Endothelial cell of umbilical vein (primary cell): ENCODE measurements around the gene THEM5. TPM values are rescaled to one million over a fixed set of nuclear protein-coding genes. Genes with fewer than 3 reads are reported as not detected.

Experiments
- BruUV-seq: library from RNA; stranded (reverse); fragments of 400-500 nt; replicated peaks from 2 replicates; lab custom pipeline; 2021; lab: Mats Ljungman, UMichigan
- CTCF ChIA-PET: fragments of 300-600, 350-600 bp; sonication (Branson Sonifier 250); formaldehyde crosslinking; loops from one replicate; lab custom pipeline; 2021; ENCODE audit warnings: antibody characterized with exemption, inconsistent platforms; lab: Charles Lee
- POLR2A ChIA-PET: fragments of 300-600, 350-600 bp; sonication (Branson Sonifier 250); formaldehyde crosslinking; loops from one replicate; lab custom pipeline; 2021; ENCODE audit warnings: antibody characterized with exemption, inconsistent platforms; lab: Charles Lee
- DNase-seq: peaks from one replicate; pipeline ENCODE4 v3.0.0-alpha.2; 2011; ENCODE audit warnings: low read depth, low spot score
- FAIRE-seq: peaks from 2 replicates; lab custom pipeline; 2011; peaks lifted over from hg19 to GRCh38; lab: Jason Lieb, UNC
- H2AFZ ChIP-seq: 2 replicates; pipeline ENCODE4 v1.6.0; 2012; ENCODE audit warnings: low read depth, low read length, control low read depth, inconsistent platforms
- H3K27ac ChIP-seq: 2 replicates; pipeline ENCODE4 v1.5.1; 2011; ENCODE audit warnings: low read depth, mild to moderate bottlenecking, control low read depth, low read length, moderate library complexity; ENCODE audit not compliant: insufficient read depth
- H3K27me3 ChIP-seq, 2 experiments: 2 replicates each; pipeline versions ENCODE4 v1.6.0 to v1.6.1; 2011; ENCODE audit warnings: low read length in 2 of 2, mixed read lengths in 1 of 2; ENCODE audit not compliant: control insufficient read depth in 2 of 2, insufficient read depth in 2 of 2
- H3K36me3 ChIP-seq, 2 experiments: 2 replicates in 1 of 2; 3 replicates in 1 of 2; pipeline ENCODE4 v1.5.1; 2011; ENCODE audit warnings: low read length in 2 of 2, mild to moderate bottlenecking in 1 of 2, moderate library complexity in 1 of 2; ENCODE audit not compliant: control insufficient read depth in 2 of 2, insufficient read depth in 2 of 2; ENCODE audit errors: extremely low read depth in 1 of 2
- H3K4me1 ChIP-seq: 3 replicates; pipeline ENCODE4 v1.5.1; 2011; ENCODE audit warnings: mild to moderate bottlenecking, low read length; ENCODE audit not compliant: control insufficient read depth, insufficient read depth; ENCODE audit errors: extremely low read depth
- H3K4me2 ChIP-seq: 2 replicates; pipeline ENCODE4 v1.6.1; 2011; ENCODE audit warnings: low read length, control low read depth, mixed read lengths; ENCODE audit not compliant: insufficient read depth
- H3K4me3 ChIP-seq, 3 experiments: fragments of 200-600 bp in 1 of 3; sonication (generic), shearing (Covaris generic) in 1 of 3; replicated peaks in 1 of 3; 2 replicates each; pipeline ENCODE4 v1.5.1; 2011 to 2016; ENCODE audit warnings: control low read depth in 3 of 3, low read length in 3 of 3, mild to moderate bottlenecking in 2 of 3, inconsistent platforms in 1 of 3, low read depth in 1 of 3, moderate library complexity in 1 of 3; ENCODE audit not compliant: insufficient read depth in 1 of 3
- H3K79me2 ChIP-seq: 2 replicates; pipeline ENCODE4 v1.6.0; 2012; ENCODE audit warnings: low read length, inconsistent platforms; ENCODE audit not compliant: control insufficient read depth, insufficient read depth
- H3K9ac ChIP-seq: replicated peaks from 2 replicates; pipeline ENCODE3; 2011; ENCODE audit warnings: low read length, control low read depth; ENCODE audit not compliant: insufficient read depth; ENCODE audit errors: extremely low read depth
- H3K9me1 ChIP-seq: replicated peaks from 3 replicates; pipeline ENCODE4 v1.6.0; 2011; ENCODE audit warnings: mild to moderate bottlenecking, low read length; ENCODE audit not compliant: control insufficient read depth, insufficient read depth; ENCODE audit errors: extremely low read depth
- H3K9me3 ChIP-seq: replicated peaks from 2 replicates; pipeline ENCODE4 v1.5.1; 2012; ENCODE audit warnings: low read length, inconsistent platforms; ENCODE audit not compliant: control insufficient read depth, insufficient read depth
- H4K20me1 ChIP-seq: replicated peaks from 2 replicates; pipeline ENCODE3; 2011; ENCODE audit warnings: mild to moderate bottlenecking, low read length; ENCODE audit not compliant: control insufficient read depth, insufficient read depth; ENCODE audit errors: extremely low read depth
- CTCF ChIP-seq, 2 donors: IDR thresholded peaks; 1 replicate in 1 of 2; 2 replicates in 1 of 2; pipeline ENCODE4 v1.5.1; 2011; ENCODE audit warnings: low read length in 2 of 2, mild to moderate bottlenecking in 2 of 2, moderate library complexity in 2 of 2, control low read depth in 1 of 2, inconsistent platforms in 1 of 2, low read depth in 1 of 2; ENCODE audit not compliant: insufficient read depth in 1 of 2; ENCODE audit errors: extremely low read depth in 1 of 2
- EZH2 ChIP-seq: IDR thresholded peaks from 2 replicates; pipeline ENCODE4 v1.6.1; 2012; ENCODE audit warnings: borderline replicate concordance, low read depth, mild to moderate bottlenecking, moderate library complexity, low read length, inconsistent platforms; ENCODE audit not compliant: severe bottlenecking
- FOS ChIP-seq: IDR thresholded peaks from 2 replicates; pipeline ENCODE4 v1.6.1; 2011; ENCODE audit warnings: mild to moderate bottlenecking, low read length, moderate library complexity, borderline replicate concordance; ENCODE audit not compliant: insufficient read depth
- GATA2 ChIP-seq: IDR thresholded peaks from 2 replicates; pipeline ENCODE4 v1.7.0; 2011; ENCODE audit warnings: low read depth, mild to moderate bottlenecking, moderate library complexity, mixed read lengths, low read length; ENCODE audit not compliant: insufficient read length, insufficient read depth
- JUN ChIP-seq: IDR thresholded peaks from 2 replicates; pipeline ENCODE4 v1.6.1; 2011; ENCODE audit warnings: borderline replicate concordance, low read depth; ENCODE audit not compliant: insufficient read length, insufficient read depth
- MAX ChIP-seq: IDR thresholded peaks from 2 replicates; pipeline ENCODE4 v1.6.1; 2011; ENCODE audit not compliant: insufficient read depth, insufficient read length
- MYC ChIP-seq: IDR thresholded peaks from one replicate; pipeline ENCODE4 v1.6.1; 2011; ENCODE audit warnings: mild to moderate bottlenecking, low read depth, low read length
- POLR2A ChIP-seq: IDR thresholded peaks from 2 replicates; pipeline ENCODE4 v1.6.1; 2012; ENCODE audit warnings: low read depth, mild to moderate bottlenecking, control low read depth, low read length
- POLR2AphosphoS5 ChIP-seq: IDR thresholded peaks from 2 replicates; pipeline ENCODE4 v1.6.1; 2012; ENCODE audit warnings: low read depth, mild to moderate bottlenecking, control low read depth, low read length, moderate library complexity; ENCODE audit not compliant: insufficient read depth
- dilution Hi-C: fragments of 300-500 bp; cut with MboI; formaldehyde crosslinking; loops from one replicate; pipeline ENCODE4 v1.15.0; 2019; ENCODE audit warnings: low sequenced_read_pairs; ENCODE audit not compliant: extremely low pct_ligation_motif_present
- intact Hi-C: fragments of 100-400 bp; cut with micrococcal nuclease; formaldehyde crosslinking; loops from one replicate; pipeline ENCODE4 v1.10.0; 2022
- polyA plus RNA-seq, 4 experiments: library from polyadenylated mRNA; depleted of rRNA in 3 of 4; stranded (reverse) in 3 of 4; unstranded in 1 of 4; fragments of >200 nt; gene quantifications; 2 replicates each; pipeline versions ENCODE4 v1.2.1 to v1.2.3, GENCODE V29; 2011 to 2012; ENCODE audit warnings: missing spikeins in 1 of 4
- total RNA-seq: library from RNA; stranded (reverse); gene quantifications from 2 replicates; pipeline ENCODE4 v1.2.3, GENCODE V29; 2021

THEM5 gene
- total and polyA plus RNA-seq, 2 donors (not counting 3 experiments of a cell fraction or from before 2014, with no cell fraction given) = not detected

GRCh38 chr1:151846062-151846568 lies 7.4 kb downstream of the THEM5 start:
- dilution Hi-C loops = no loop called here
- Histone ChIP-seq H2AFZ (no peak overlapping the region), H4K20me1 (no peaks in the 10 kb centered on the region), H3K4me2 (peak overlapping the region; percentile 23), H3K36me3 (no peaks in the 10 kb centered on the region), H3K9me3 (no peaks in the 10 kb centered on the region), H3K79me2 (no peaks in the 10 kb centered on the region), H3K4me1 (peaks cover 19% of the 10 kb centered on the region), H3K4me3 (no peak overlapping the region), H3K9me1 (no peaks in the 10 kb centered on the region), H3K9ac (no peak overlapping the region), H3K27ac (no peak overlapping the region), H3K27me3 (peaks cover 3 to 6% of the 10 kb centered on the region in 2 experiments)
- ChIA-PET POLR2A (no interaction called here), CTCF (interaction anchor here (0.8 to 3.6 kb wide), 7 partner anchors 9 to 155 kb away, joined by 3 to 22 read pairs (median 4); partner anchors contain the start of gene TDRKH)
- peak; percentile 60 for DNase-seq
- FAIRE-seq = peak; percentile 64
- intact Hi-C loops = loop anchor here (5.0 kb wide), 1 partner anchor 61 kb away; the partner anchor contains the start of gene THEM4
- no peak for TF ChIP-seq JUN
- TF ChIP-seq MYC = no peak
- no peak for TF ChIP-seq GATA2
- TF ChIP-seq MAX = no peak
- peak; percentile 53 for TF ChIP-seq FOS
- TF ChIP-seq POLR2A = no peak
- BruUV-seq = no TSS peak

GRCh38 chr1:151843398-151843797 lies 10.1 kb downstream of the THEM5 start:
- no TSS peak for BruUV-seq
- Histone ChIP-seq H3K79me2 (no peaks in the 10 kb centered on the region), H3K36me3 (no peaks in the 10 kb centered on the region), H3K27me3 (peaks cover 7 to 11% of the 10 kb centered on the region in 2 experiments), H4K20me1 (no peaks in the 10 kb centered on the region), H3K9me3 (no peaks in the 10 kb centered on the region), H3K9me1 (no peaks in the 10 kb centered on the region), H3K4me2 (no peak overlapping the region), H3K9ac (no peak overlapping the region), H3K4me1 (peaks cover 24% of the 10 kb centered on the region), H2AFZ (no peak overlapping the region), H3K4me3 (no peak overlapping the region), H3K27ac (no peak overlapping the region)
- TF ChIP-seq EZH2 (no peak), MAX (no peak), CTCF (IDR thresholded peaks at IDR 0.05; ENCODE audit: extremely low read depth in 1 of 2, insufficient read depth in 1 of 2, low read depth in 1 of 2, low read length in 2 of 2) (no peak), POLR2A (no peak), FOS (no peak), GATA2 (no peak), JUN (no peak), POLR2AphosphoS5 (no peak), MYC (no peak)
- FAIRE-seq (no peak), DNase-seq (no peak)
- CTCF ChIA-PET = interaction anchor here (1.3 to 1.5 kb wide), 2 partner anchors 38 to 158 kb away, joined by 3 to 4 read pairs; no protein-coding TSS in a partner anchor
- dilution Hi-C loops (no loop called here), intact Hi-C loops (no loop called here)
- POLR2A ChIA-PET = no interaction called here
